GDM1 (cell line): ENCODE data around the gene ADCY9.
"Not testable (repeated sequence)": the region's sequence is repeated elsewhere in the genome, so short reads cannot be mapped to it uniquely, and the experiment has no call there.

Source experiments
- DNase-seq: peaks from one replicate; lab custom pipeline; 2025; lab: John Stamatoyannopoulos, UW

Gene ADCY9

GRCh38 chr16:3974751-3975150, 141.5 kb downstream of the ADCY9 start:
- no peak for DNase-seq

- no peak for DNase-seq
Measured at GRCh38 chr16:3971706-3972105, 144.5 kb downstream of the ADCY9 start.

DNA sequence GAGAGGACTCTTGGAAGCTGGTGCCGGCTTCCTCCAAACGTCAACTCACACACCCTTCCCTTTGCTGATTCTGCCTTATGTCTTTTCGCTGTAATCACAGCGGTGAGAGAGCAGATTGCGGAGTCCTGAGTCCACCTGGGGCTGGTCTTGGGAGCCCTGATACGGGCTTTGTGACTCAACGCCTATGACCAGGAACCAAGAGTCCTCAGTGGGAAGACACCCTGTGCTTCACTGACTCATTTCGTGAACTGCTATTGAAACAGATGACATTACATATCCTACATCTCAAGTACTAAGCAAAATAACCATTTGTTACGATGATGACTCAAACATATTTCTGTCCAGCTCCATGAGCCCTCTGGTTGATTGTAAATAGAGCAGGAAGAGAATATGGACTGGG, 145.0 kb downstream of the ADCY9 start:
- DNase-seq = no peak

- no peak for DNase-seq
Measured at GRCh38 chr16:3968551-3968950, 147.7 kb downstream of the ADCY9 start.

DNA sequence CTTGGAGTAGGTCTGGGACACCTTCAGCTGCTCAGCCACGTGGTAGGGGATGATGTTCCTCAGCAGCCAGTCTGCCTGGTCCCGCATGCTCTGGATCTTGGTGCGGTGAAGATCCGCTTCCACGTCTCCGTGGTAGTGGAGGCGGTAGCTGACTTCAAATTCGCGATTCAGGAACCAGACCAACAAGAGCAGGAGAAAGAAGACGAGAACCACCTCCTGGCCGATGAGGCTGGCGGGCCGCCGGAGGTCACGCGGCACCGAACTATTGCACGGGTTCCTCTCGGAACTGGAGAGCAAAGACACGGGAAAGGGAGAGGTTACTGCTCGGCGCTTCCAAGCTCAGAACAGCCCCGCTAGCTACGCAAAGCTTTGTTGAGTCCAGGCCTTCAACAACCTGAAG, 149.6 kb downstream of the ADCY9 start:
- no peak for DNase-seq

DNA sequence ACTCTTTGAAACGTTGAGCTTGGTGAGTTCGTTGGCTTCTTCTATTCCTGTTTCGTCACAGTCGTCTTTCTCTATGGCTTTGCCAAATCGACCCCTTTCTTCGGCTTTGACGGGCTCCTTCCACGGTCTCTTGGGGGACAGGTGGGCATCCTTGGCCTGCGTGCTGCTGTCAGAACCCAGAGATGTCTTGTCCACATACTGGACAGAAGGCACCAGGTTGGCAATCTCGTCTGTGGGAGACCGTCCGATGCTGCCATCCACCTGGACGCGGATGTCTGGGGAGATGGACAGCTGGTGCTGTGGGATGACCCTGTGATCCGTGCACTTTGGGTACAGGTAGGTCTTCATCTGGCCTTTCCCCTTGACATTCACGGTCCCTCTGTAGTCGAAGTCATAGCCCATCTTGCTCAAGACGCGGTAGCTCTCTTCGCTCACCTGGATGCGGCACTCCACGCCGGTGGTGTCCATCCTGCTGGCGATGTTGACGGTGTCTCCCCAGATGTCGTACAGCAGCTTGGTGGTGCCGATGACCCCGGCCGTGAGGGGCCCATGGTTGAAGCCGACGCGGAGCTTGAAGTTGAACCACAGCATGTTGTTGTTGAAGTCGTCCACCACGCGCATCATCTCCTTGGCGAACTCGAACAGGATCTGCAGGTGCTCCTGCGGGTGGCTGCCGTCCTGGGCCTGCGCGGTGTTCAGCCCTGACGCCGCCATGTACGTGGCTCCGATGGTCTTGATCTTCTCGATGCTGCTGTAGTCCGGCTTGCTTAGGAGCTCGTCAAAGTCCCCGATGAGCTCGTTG, 150.3 kb downstream of the ADCY9 start:
- DNase-seq = no peak

DNA sequence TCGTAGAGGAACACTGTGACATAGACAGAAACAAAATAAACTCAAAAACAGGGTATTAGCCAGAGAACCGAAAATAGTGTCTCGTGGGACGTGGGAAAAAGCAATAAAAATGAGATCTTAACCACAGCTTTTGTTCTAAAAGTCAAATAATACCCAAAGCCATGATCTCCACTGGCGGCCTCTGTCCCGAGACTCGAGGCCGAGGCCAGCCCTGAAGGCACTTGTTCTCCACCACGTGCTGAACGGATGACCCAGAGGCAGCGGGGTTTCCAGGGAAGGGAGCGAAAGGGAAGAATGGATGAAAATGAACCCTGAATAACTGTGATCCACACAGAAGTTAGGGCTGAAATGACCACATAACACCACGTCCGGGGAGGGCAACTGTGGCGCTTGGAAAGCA, 150.9 kb downstream of the ADCY9 start:
- no peak for DNase-seq

GRCh38 chr16:3964686-3965290, 151.5 kb downstream of the ADCY9 start:
- DNase-seq = no peak

- DNase-seq = no peak
Measured at GRCh38 chr16:3963886-3964685, 152.2 kb downstream of the ADCY9 start.

DNA sequence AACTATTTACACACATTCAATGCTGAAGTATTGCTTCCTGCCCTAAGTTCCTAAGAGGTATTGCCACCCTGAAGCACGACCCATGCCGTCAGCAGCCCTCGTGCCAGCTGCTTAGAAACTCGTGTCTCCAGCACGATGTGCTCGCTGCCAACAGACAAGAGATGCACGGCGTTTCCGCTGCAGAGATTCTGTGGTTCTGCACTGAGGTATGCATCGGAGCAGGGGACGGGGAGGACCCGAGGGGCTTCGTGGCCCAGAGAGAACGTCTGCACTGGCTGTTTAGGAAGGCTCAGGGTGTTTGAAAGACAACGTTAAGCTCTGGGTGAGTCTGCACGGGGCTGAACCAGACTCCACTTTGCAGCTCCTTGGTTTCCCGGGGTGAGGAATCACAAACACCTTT, 153.0 kb downstream of the ADCY9 start:
- no peak for DNase-seq

- DNase-seq = no peak
Measured at GRCh38 chr16:3961449-3961849, 154.8 kb downstream of the ADCY9 start.

- DNase-seq = not testable (repeated sequence)
Measured at GRCh38 chr16:3959926-3960590, 156.2 kb downstream of the ADCY9 start.

DNA sequence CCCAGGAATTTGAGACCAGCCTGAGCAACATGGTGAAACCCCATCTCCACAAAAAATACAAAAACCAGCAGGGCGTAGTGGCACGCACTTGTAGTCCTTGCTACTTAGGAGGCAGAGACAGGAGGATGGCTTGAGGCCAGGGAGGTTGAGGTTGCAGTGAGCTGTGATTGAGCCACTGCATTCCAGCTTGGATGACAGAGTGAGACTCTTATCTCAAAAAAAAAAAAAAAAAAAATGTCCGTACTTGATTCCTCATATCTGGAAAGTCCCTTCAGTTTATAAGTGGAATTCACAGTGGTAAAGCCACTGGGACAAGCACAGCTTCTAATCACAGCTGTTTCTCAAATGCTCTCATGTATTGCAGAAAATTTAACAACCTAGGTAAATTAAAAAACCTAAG, 157.1 kb downstream of the ADCY9 start:
- DNase-seq = no peak

- no peak for DNase-seq
Measured at GRCh38 chr16:3957344-3957980, 158.8 kb downstream of the ADCY9 start.

GRCh38 chr16:3954411-3954921, 161.8 kb downstream of the ADCY9 start:
- no peak for DNase-seq

GRCh38 chr16:3953728-3954410, 162.4 kb downstream of the ADCY9 start:
- no peak for DNase-seq

DNA sequence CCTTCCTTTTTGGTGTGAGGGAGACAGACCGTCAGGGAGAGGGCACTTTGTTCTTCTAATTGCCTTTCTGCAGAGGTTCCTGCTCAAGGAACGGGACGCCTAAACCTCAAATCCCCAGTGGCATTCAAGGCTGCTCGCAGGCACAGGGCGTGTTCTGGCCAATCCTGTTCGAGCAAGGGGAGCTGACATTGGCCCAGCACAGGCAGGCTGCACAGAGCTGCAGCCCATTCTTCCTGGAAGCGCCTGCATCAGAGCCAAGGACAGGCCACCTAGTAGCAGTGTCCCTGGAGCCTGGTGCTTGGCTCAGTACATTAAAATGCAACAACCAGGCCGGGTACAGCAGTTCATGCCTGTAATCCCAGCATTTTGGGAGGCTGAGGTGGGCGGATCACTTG, 163.5 kb downstream of the ADCY9 start:
- no peak for DNase-seq

DNA sequence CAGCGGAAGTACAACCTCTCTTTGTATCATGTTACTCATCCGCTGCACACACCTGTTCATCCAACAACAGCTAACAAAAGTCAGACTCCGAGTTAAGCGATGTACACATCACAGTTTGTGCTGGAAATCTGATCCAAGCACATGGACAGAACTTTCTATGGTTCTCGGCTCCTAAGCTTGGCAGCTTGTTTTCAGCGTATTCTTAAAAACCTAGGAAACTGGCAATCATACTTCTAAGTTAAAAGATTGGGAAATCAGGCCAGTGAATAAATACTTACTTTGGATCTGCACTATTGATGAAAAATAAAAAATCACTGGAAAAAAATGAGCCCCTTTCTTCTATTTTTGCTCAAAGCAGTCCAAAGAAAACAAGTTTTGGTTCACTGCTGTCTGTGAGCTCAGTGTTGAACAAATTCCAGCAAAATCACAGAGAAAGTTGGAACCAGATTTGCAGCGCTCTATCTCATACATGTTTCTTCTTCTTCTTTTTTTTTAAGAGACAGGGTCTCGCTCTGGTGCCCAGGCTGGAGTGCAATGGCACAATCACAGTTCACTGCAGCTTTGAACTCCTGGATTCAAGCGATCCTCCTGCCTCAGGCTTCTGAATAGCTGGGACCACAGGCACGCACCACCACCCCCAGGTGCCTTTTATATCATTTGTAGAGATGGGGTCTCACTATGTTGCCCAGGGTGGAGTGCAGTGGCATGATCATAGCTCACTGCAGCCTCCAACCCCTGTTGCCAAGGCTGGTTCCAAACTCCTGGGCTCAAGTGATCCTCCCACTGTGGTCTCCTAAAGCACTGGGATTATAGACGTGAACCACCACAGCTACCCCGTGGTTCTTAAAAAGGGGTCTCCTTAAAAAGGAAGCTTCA, 164.1 kb downstream of the ADCY9 start:
- no peak for DNase-seq

DNA sequence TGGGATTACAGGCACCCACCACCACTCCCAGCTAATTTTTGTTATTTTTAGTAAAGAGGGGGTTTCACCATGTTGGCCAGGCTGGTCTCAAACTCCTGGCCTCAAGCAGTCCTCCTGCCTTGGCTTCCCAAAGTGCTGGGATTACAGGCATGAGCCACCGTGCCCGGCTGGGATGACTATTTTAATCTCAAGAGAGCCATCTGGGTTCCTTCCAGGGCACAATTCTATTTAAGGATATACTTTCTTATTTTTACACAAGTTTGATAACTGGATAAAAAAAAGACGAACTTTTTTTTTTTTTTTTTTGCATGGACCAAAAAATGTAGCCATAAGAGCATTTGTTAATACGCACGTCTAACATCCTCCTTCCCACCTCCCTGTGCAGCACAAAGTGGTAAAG, 164.9 kb downstream of the ADCY9 start:
- DNase-seq = not testable (repeated sequence)
